Mesodermal cell (in vitro differentiated cells): ENCODE measurements around the gene SLC12A3.

Experiments used
- H3K27ac ChIP-seq: 2 replicates; pipeline ENCODE4 v1.7.0; 2013; ENCODE audit warnings: mild to moderate bottlenecking, low read depth, low read length, moderate library complexity; ENCODE audit not compliant: severe bottlenecking
- H3K36me3 ChIP-seq: 2 replicates; pipeline ENCODE4 v1.7.1; 2013; ENCODE audit warnings: mild to moderate bottlenecking, low read length, moderate library complexity; ENCODE audit not compliant: control insufficient read depth, insufficient read depth
- H3K4me1 ChIP-seq: one replicate; pipeline ENCODE4 v1.7.1; 2013; ENCODE audit warnings: mild to moderate bottlenecking, low read length; ENCODE audit not compliant: insufficient read depth, control insufficient read depth, poor library complexity, severe bottlenecking
- H3K4me3 ChIP-seq: 2 replicates; pipeline ENCODE4 v1.7.0; 2013; ENCODE audit warnings: low read length, control low read depth, mild to moderate bottlenecking; ENCODE audit not compliant: insufficient read depth, poor library complexity, severe bottlenecking; ENCODE audit errors: extremely low read depth
- H3K9me3 ChIP-seq: 2 replicates; pipeline ENCODE4 v1.7.1; 2013; ENCODE audit warnings: mild to moderate bottlenecking, low read length, moderate library complexity; ENCODE audit not compliant: control insufficient read depth
- WGBS, 2 experiments: methylation state at CpG; one replicate each; pipeline ENCODE4 v1.1.5; 2013; ENCODE audit warnings: missing lambda C conversion rate in 2 of 2; ENCODE audit not compliant: insufficient coverage in 2 of 2; 5-methylcytosine and 5-hydroxymethylcytosine counted together

The SLC12A3 gene

DNA sequence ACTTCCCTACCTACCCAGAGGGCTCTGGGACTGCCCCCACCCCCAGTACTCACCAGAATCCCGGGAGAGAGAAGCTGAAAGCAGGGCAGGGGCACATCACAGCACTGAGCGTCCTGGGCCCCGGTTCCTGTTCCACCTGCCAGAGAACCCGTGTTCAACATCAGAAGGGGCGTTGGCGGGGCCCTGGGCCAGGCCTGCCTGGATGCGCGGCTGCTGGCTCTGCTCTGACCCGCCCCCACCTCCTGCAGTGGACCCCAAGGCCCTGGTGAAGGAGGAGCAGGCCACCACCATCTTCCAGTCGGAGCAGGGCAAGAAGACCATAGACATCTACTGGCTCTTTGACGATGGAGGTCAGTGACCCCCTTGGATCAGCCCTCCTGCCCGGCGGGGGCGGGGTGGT lies 27.7 kb downstream of the SLC12A3 start:
- Histone ChIP-seq H3K36me3 (no peaks in the 10 kb centered on the region), H3K4me1 (no peaks in the 10 kb centered on the region), H3K27ac (no peak overlapping the region), H3K4me3 (no peak overlapping the region), H3K9me3 (no peaks in the 10 kb centered on the region)
- 88 to 93% methylated on average over 13 of the region's 14 CpGs for WGBS, 2 experiments

DNA sequence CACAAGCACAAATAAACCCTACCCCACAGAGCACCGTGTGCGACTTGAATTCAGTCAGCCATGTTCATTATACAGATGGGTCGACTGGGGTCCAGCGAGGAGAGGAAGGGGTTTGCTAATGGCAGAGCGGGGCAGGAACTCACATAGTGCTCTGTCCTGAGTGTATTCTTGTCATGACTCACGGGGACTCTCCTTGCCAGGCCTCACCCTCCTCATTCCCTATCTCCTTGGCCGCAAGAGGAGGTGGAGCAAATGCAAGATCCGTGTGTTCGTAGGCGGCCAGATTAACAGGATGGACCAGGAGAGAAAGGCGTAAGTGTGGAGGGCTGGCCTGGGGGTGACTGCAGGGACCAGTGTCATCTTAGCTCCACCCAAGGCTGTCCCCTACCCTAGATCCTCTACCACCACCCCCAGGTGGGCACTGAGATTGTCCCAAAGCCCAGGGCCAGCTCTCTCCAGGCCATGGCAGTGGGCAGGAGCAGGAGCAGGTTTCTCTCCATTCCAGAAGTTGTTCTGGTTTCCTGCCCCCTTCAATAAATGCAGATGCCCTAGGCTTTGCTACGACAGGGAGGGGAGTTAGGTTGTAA lies 29.4 kb downstream of the SLC12A3 start:
- Histone ChIP-seq H3K9me3 (no peaks in the 10 kb centered on the region), H3K36me3 (no peaks in the 10 kb centered on the region), H3K4me3 (no peak overlapping the region), H3K4me1 (no peaks in the 10 kb centered on the region), H3K27ac (no peak overlapping the region)
- 93 to 95% methylated on average over 3 to 10 of the region's 12 CpGs for whole genome bisulfite sequencing, 2 experiments

DNA sequence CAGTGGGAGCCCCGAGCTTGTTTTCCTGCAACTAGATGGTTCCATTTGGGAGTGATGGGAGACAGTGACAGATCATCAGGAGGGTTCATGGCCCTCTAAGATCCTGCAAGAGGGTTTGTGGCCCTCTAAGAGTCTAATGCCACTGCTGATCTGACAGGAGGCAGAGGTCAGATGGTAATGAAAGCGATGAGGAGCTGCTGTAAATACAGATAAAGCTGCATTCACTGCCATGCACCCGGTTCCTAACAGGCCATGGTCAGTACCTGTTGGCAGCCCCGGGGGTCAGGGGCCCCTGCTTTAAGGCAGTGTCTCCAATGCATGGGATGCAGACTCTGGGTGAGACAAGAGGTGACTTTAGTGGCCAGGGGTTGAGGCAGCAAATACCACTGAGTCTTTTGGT lies 30.8 kb downstream of the SLC12A3 start:
- 82 to 90% methylated on average over 3 of the region's 4 CpGs for WGBS, 2 experiments
- Histone ChIP-seq H3K36me3 (no peaks in the 10 kb centered on the region), H3K27ac (no peak overlapping the region)

DNA sequence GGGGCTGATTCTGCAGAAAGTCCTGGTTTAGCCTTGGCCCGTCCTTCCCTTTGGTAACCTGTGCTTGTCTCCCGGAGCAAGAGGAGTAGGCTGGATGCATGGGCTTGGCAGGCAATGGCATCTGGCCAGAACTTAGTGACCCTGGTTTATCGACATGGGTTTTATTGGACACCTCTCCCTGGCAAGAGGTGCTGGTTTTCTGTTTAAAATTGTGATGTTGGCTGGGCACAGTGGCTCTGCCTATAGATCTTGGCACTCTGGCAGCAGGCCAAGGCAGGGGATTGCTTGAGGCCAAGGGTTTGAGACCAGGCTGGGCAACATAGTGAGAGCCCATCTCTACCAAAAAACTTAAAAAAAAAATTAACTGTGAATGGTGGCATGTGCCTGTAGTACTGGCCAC lies 31.2 kb downstream of the SLC12A3 start:
- Histone ChIP-seq H3K27ac (no peak overlapping the region), H3K9me3 (no peaks in the 10 kb centered on the region), H3K36me3 (no peaks in the 10 kb centered on the region), H3K4me3 (no peak overlapping the region), H3K4me1 (no peaks in the 10 kb centered on the region)
- whole genome bisulfite sequencing, 2 experiments = 93 to 96% methylated on average over 3 of the region's 3 CpGs

More for the DNA sequence above, 30.8 kb downstream of the SLC12A3 start:
- Histone ChIP-seq H3K4me3 (no peak overlapping the region), H3K9me3 (no peaks in the 10 kb centered on the region), H3K4me1 (no peaks in the 10 kb centered on the region)

DNA sequence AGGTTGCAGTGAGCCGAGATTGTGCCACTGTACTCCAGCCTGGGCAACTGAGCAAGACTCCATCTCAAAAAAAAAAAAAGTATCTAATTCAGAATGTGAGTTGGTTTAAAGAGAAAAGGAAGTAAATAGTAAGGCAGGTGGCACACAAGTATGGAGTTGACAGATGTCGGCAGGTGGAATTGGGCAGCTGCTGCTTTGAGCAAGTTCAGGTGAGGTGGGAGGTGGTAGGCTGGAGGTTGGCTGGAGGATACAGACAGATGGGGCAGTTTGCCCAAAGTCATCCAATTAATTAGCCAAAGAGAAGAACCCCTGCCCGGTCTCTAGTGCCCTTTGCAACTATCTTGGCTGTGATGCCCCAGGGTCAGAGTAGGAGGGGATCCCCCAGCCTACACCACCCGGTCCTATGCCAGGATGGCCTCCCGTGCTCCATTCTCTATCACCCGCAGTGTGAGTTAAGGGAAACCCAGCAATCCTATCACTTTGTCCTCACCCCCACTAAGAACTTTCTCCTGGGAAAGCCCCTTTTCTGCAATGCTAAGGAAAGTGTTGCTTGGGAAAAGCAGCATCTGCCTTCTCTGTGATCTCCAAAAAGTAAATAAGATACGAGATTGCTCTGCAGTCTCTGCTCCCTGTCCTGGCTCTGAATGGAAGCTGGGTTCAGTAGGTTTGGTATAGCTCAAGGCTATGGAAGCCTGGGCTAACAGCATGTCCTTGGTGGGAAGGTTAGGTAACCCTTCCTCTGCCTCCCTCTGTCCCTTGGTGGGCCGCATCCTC lies 32.2 kb downstream of the SLC12A3 start:
- Histone ChIP-seq H3K4me1 (no peaks in the 10 kb centered on the region), H3K9me3 (no peaks in the 10 kb centered on the region), H3K36me3 (no peaks in the 10 kb centered on the region), H3K4me3 (no peak overlapping the region), H3K27ac (no peak overlapping the region)
- 84 to 98% methylated on average over 3 to 6 of the region's 8 CpGs for WGBS, 2 experiments

DNA sequence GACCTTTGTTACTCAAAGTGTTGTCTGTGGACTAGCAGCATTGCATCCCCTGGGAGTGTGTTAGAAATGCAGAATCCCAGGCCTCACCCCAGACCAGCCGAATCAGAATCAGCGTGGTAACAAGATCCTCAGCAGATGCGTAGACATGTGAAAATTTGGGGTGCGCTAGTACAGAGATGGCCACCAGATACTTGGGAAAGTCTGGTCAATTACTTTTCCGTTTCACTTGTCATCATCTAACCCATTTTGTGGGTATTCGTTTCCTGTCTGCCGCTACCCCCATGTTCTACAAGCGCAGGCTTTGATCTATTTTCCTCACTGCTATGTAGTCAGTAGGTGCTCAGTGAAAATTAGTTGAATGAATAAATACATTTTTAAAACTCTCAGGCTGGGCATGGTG lies 33.8 kb downstream of the SLC12A3 start:
- Histone ChIP-seq H3K4me3 (no peak overlapping the region), H3K9me3 (no peaks in the 10 kb centered on the region), H3K4me1 (no peaks in the 10 kb centered on the region), H3K36me3 (no peaks in the 10 kb centered on the region), H3K27ac (no peak overlapping the region)
- 95 to 98% methylated on average over 5 to 8 of the region's 8 CpGs for whole genome bisulfite sequencing, 2 experiments

DNA sequence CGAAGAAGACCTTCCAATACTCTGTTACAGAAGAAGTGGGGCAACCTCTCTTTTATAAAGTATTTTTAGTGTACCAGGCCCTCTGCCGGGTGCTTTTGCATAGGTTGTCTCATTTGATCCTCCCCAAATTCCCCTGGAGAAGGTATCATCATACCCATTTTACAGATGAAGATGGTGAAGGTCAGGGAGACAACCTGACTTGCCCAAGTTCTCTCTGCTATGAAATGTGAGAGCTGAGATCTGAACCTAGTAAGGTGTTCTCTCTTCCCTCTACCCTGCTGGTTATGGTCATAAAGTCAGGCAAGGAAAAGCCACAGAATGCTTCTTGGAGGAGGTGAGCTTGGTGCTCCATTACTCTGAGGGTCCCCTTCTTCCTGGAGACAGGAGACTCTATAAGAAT lies 38.9 kb downstream of the SLC12A3 start:
- H3K4me3 ChIP-seq = no peak overlapping the region
- H3K4me1 ChIP-seq = peaks cover 4% of the 10 kb centered on the region
- no peaks in the 10 kb centered on the region for H3K9me3 ChIP-seq
- H3K27ac ChIP-seq = no peak overlapping the region
- no CpG with 5 or more reads among the region's 2 CpGs for WGBS, 2 experiments
- no peaks in the 10 kb centered on the region for H3K36me3 ChIP-seq

DNA sequence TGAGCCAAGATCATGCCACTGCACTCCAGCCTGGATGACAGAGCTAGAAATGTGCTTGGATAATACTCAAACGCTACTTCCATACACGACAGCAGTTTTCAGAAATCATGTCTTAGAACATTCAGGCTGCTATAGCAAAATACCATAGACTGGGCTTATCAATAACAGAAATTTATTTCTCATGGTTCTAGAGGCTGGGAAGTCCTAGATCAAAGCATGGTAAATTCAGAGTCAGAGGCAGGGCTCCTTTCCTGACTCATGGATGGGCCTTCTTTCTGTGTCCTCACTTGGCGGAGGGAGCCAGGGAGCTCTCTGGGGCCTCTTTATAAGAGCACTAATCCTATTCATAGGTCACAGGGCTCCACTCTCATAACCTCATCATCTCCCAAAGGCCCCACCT lies 42.4 kb downstream of the SLC12A3 start:
- Histone ChIP-seq H3K36me3 (no peaks in the 10 kb centered on the region), H3K4me1 (peaks cover 30% of the 10 kb centered on the region), H3K9me3 (no peaks in the 10 kb centered on the region), H3K4me3 (no peak overlapping the region), H3K27ac (no peak overlapping the region)
- WGBS, 2 experiments = 100% methylated on average over 1 to 2 of the region's 3 CpGs

DNA sequence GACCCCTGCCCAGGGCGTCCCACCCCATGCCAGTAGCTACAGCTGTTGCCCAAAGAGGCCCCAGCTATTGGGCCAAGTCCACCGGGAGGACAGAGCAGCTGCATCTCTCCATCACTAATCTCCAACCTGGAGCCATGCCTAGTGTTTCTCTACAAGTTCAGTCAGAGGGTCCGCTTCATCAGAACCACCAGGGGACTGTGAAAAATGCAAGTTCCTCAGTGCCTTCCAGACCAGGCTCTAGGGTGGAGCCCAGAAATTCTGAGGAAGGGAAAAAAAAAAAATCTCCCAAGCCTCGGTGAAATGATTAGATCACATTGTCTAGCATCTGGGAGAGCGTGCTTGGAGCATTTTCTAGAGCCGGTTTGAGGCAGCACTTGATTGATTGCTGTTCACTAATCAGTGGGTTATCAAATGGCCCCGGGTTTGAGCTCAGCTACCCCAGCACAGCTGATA lies 44.5 kb downstream of the SLC12A3 start:
- H3K27ac ChIP-seq = peak overlapping the region; percentile 82
- H3K9me3 ChIP-seq = no peaks in the 10 kb centered on the region
- WGBS, 2 experiments = 93 to 95% methylated on average over 6 to 7 of the region's 7 CpGs
- peaks cover 40% of the 10 kb centered on the region for H3K4me1 ChIP-seq
- H3K36me3 ChIP-seq = no peaks in the 10 kb centered on the region
- no peak overlapping the region for H3K4me3 ChIP-seq

DNA sequence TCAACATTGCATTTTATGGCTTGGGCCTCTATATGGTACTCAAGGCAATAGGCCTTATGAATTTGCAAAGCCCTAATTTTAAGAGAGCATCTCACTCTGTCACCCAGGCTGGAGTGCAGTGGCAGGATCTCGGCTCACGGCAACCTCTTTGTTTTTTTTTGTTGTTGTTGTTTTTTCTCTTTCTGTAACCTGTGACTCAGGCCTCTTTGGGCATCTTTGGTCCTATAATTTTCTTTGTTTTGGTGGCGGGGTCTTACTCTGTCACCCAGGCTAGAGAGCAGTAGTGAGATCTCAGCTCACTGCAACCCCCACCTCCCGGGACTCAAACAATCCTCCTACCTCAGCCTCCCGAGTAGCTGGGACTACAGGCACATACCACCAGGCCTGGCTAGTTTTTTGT lies 45.1 kb downstream of the SLC12A3 start:
- H3K9me3 ChIP-seq = no peaks in the 10 kb centered on the region
- peak overlapping the region; percentile 82 for H3K27ac ChIP-seq
- no peak overlapping the region for H3K4me3 ChIP-seq
- WGBS, 2 experiments = 95 to 100% methylated on average over 1 to 3 of the region's 5 CpGs
- H3K36me3 ChIP-seq = no peaks in the 10 kb centered on the region
- peaks cover 40% of the 10 kb centered on the region for H3K4me1 ChIP-seq
